ENCODE results near the gene TAF9B. TPM values are rescaled to one million over a fixed set of nuclear protein-coding genes. Genes with fewer than 3 reads are reported as not detected.
"Not testable (repeated sequence)": the region's sequence is repeated elsewhere in the genome, so short reads cannot be mapped to it uniquely, and the experiment has no call there.

The TAF9B gene
- total RNA-seq, 1 donor from 2014 or later = 21.1 TPM

DNA sequence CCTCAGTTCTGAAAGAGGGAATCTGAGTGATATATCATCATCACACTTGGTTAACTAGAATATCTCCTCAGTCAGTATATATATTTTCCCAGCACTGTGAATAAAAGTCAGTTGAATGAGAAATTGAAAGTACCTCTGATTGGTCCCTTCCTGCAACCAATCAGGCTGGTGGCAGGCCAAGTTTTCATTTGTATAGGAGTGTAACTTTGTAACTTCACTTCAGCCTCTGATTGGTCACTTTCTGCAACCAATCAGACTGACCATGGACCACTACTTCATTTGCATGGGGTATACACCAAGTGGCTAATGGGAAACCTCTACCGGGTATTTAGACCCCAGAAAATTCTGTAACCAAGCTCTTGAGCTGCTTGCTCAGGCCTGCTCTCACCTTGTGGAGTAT, 37.4 kb downstream of the TAF9B start:
- DNase-seq = no peak
- no peak overlapping the region for H3K4me3 ChIP-seq
- no peaks in the 10 kb centered on the region for H3K27me3 ChIP-seq (ENCODE audit: low read depth)
- TF ChIP-seq, protein P1, sequence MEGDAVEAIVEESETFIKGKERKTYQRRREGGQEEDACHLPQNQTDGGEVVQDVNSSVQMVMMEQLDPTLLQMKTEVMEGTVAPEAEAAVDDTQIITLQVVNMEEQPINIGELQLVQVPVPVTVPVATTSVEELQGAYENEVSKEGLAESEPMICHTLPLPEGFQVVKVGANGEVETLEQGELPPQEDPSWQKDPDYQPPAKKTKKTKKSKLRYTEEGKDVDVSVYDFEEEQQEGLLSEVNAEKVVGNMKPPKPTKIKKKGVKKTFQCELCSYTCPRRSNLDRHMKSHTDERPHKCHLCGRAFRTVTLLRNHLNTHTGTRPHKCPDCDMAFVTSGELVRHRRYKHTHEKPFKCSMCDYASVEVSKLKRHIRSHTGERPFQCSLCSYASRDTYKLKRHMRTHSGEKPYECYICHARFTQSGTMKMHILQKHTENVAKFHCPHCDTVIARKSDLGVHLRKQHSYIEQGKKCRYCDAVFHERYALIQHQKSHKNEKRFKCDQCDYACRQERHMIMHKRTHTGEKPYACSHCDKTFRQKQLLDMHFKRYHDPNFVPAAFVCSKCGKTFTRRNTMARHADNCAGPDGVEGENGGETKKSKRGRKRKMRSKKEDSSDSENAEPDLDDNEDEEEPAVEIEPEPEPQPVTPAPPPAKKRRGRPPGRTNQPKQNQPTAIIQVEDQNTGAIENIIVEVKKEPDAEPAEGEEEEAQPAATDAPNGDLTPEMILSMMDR (IDR thresholded peaks at IDR 0.05; ENCODE audit: borderline replicate concordance) = no peak
- H3K27ac ChIP-seq (replicated peaks) = no peak overlapping the region
- H3K4me1 ChIP-seq = peaks cover 23% of the 10 kb centered on the region
- intact Hi-C loops (cut with micrococcal nuclease) = no loop called here
- no peaks in the 10 kb centered on the region for H3K9me3 ChIP-seq (replicated peaks)
- H3K36me3 ChIP-seq = no peaks in the 10 kb centered on the region

GRCh38 chrX:78098108-78098507, 41.3 kb downstream of the TAF9B start:
- H3K27me3 ChIP-seq (ENCODE audit: low read depth) = no peaks in the 10 kb centered on the region
- no peak overlapping the region for H3K27ac ChIP-seq (replicated peaks)
- H3K9me3 ChIP-seq (replicated peaks) = no peaks in the 10 kb centered on the region
- H3K4me3 ChIP-seq = no peak overlapping the region
- H3K36me3 ChIP-seq = no peaks in the 10 kb centered on the region
- no peak for DNase-seq
- intact Hi-C loops (cut with micrococcal nuclease) = no loop called here
- TF ChIP-seq, protein P1 (IDR thresholded peaks at IDR 0.05; ENCODE audit: borderline replicate concordance) = no peak
- no peaks in the 10 kb centered on the region for H3K4me1 ChIP-seq

DNA sequence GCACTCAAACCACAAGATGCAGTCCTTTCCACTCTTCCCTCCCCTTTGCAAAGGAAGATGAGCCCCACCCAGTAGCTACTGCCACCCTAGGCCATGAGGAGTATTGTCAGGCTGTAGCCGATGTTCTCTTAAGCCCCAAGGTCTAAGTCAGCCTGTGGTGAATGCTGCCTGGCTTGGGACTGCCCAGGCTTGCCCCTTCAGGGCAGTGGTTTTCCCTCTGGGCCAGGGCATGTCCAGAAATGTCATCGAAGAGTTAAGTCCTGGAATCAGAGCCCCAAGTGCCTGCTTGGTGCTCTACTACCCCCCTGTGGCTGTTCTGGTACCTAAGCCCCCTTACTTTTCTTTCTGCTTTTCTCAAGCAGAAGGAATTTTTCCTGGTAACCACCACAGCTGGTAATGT, 47.2 kb downstream of the TAF9B start:
- Histone ChIP-seq H3K27ac (replicated peaks) (no peak overlapping the region), H3K4me1 (no peaks in the 10 kb centered on the region), H3K4me3 (no peak overlapping the region), H3K36me3 (no peaks in the 10 kb centered on the region), H3K27me3 (ENCODE audit: low read depth) (no peaks in the 10 kb centered on the region), H3K9me3 (replicated peaks) (peaks cover 13% of the 10 kb centered on the region)
- DNase-seq = no peak
- TF ChIP-seq, protein P1 (IDR thresholded peaks at IDR 0.05; ENCODE audit: borderline replicate concordance) = no peak
- intact Hi-C loops (cut with micrococcal nuclease) = no loop called here

DNA sequence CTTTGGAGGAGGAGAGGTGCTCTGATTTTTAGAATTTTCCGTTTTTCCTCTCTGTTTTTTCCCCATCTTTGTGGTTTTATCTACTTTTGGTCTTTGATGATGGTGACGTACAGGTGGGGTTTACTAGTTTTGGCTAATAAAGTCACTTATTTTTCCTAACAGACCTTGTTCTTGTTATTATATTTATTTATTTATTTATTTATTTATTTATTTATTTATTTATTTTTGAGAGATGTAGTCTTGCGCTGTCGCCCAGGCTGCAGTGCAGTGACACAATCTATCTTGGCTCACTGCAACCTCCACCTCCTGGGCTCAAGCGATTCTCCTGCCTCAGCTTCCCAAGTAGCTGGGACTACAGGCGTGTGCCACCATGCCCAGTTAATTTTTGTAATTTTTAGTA, 58.0 kb downstream of the TAF9B start:
- intact Hi-C loops (cut with micrococcal nuclease); H3K9me3 ChIP-seq (replicated peaks); H3K27me3 ChIP-seq (ENCODE audit: low read depth); H3K4me1 ChIP-seq; DNase-seq; H3K36me3 ChIP-seq; H3K4me3 ChIP-seq; H3K27ac ChIP-seq (replicated peaks): not testable (repeated sequence)

Other genes with a start within 250 kb of the TAF9B start
- gene MAGT1, start 244.2 kb downstream of the TAF9B start, total RNA-seq = 54.3 TPM
- 1,696 TPM for gene COX7B, start 240.2 kb downstream of the TAF9B start, total RNA-seq
- 4.5 TPM for gene ATP7A, start 229.0 kb downstream of the TAF9B start, total RNA-seq
- gene PGAM4, start 170.0 kb downstream of the TAF9B start, total RNA-seq = not detected
- 424 TPM for gene PGK1, start 35.4 kb downstream of the TAF9B start, total RNA-seq
- gene CYSLTR1, start 188.0 kb upstream of the TAF9B start, total RNA-seq = 1.2 TPM

Measured in left ventricle myocardium inferior (tissue), 1 donor.